Immature natural killer cell (primary cell): ENCODE results near the gene MS4A14. TPM values are rescaled to one million over a fixed set of nuclear protein-coding genes. Genes with fewer than 3 reads are reported as not detected.

ENCODE experiments used
- polyA plus RNA-seq, 3 donors: library from polyadenylated mRNA; unstranded; fragments of 300-500 nt; fragmentation: Illumina TruSeq; gene quantifications; one replicate each; pipeline ENCODE4 v1.2.3, GENCODE V29; 2021

The MS4A14 gene
- polyA plus RNA-seq, 3 donors from 2014 or later: not detected

Other genes with a start within 250 kb of the MS4A14 start
- gene MS4A6A, start 213.4 kb upstream of the MS4A14 start, polyA plus RNA-seq: 10 to 100 TPM in 2 of 3 donors, 1 to 10 TPM in 1; 4.6 to 54.4 (median 34.2) TPM
- gene MS4A4E, start 153.3 kb upstream of the MS4A14 start, polyA plus RNA-seq: not detected
- gene MS4A4A, start 115.8 kb upstream of the MS4A14 start, polyA plus RNA-seq: 1 to 10 TPM in 2 of 3 donors, under 1 TPM in 1; 0.15 to 3.5 (median 1.3) TPM
- gene MS4A6E, start 69.2 kb upstream of the MS4A14 start, polyA plus RNA-seq: not detected
- gene MS4A7, start 17.9 kb upstream of the MS4A14 start, polyA plus RNA-seq: 1 to 10 TPM; 1.0 to 7.1 (median 2.6) TPM
- gene MS4A5, start 33.1 kb downstream of the MS4A14 start, polyA plus RNA-seq: not detected
- 1 to 10 TPM; 1.2 to 2.8 (median 2.3) TPM for gene MS4A1, start 59.4 kb downstream of the MS4A14 start, polyA plus RNA-seq
- not detected for gene MS4A12, start 96.3 kb downstream of the MS4A14 start, polyA plus RNA-seq
- not detected for gene MS4A13, start 118.9 kb downstream of the MS4A14 start, polyA plus RNA-seq